IMR-90 (cell line): Measurements from ENCODE around the gene FEM1B. TPM values are rescaled to one million over a fixed set of nuclear protein-coding genes. Genes with fewer than 3 reads are reported as not detected.

Experiments
- ATAC-seq: fragments of 200-7000 bp; cut with Tn5 transposase; 2 replicates; pipeline ENCODE4 v1.9.1; 2020; ENCODE audit warnings: low read depth, mild to moderate bottlenecking, moderate library complexity
- BruUV-seq: library from RNA; stranded (reverse); fragments of 400-500 nt; replicated peaks from 2 replicates; lab custom pipeline; 2021; lab: Mats Ljungman, UMichigan
- CTCF ChIA-PET: fragments of 300-600 bp; formaldehyde crosslinking; extraction: SDS; loops from one replicate; lab custom pipeline; 2021; ENCODE audit warnings: antibody characterized with exemption; lab: Yijun Ruan, JAX
- POLR2A ChIA-PET: fragments of 300-600 bp; sonication (Branson Sonifier 250); formaldehyde crosslinking; loops from one replicate; lab custom pipeline; 2022; ENCODE audit warnings: antibody characterized with exemption; ENCODE audit not compliant: unreplicated experiment; lab: Charles Lee
- DNase-seq: peaks from one replicate; pipeline ENCODE4 v3.0.0; 2013
- H2AFZ ChIP-seq: replicated peaks from 2 replicates; pipeline ENCODE3; 2013; ENCODE audit warnings: low read length, mild to moderate bottlenecking; ENCODE audit not compliant: poor library complexity
- H2AK5ac ChIP-seq: 2 replicates; pipeline ENCODE4 v1.6.1; 2013; ENCODE audit warnings: low read depth, low read length, inconsistent platforms
- H2AK9ac ChIP-seq: replicated peaks from 2 replicates; pipeline ENCODE3; 2013; ENCODE audit warnings: mild to moderate bottlenecking, low read depth, low read length, moderate library complexity; ENCODE audit not compliant: poor library complexity
- H2BK120ac ChIP-seq: 2 replicates; pipeline ENCODE4 v1.6.1; 2013; ENCODE audit warnings: low read depth, low read length, inconsistent platforms
- H2BK15ac ChIP-seq: 3 replicates; pipeline ENCODE4 v1.6.1; 2013; ENCODE audit warnings: low read depth, low read length, inconsistent platforms
- H2BK20ac ChIP-seq: 2 replicates; pipeline ENCODE4 v1.6.1; 2013; ENCODE audit warnings: low read depth, mild to moderate bottlenecking, inconsistent platforms, low read length, moderate library complexity
- H2BK5ac ChIP-seq: 2 replicates; pipeline ENCODE4 v1.6.1; 2013; ENCODE audit warnings: mild to moderate bottlenecking, low read depth, low read length, inconsistent platforms; ENCODE audit not compliant: poor library complexity, severe bottlenecking
- H3K14ac ChIP-seq: replicated peaks from 2 replicates; pipeline ENCODE4 v1.6.1; 2013; ENCODE audit warnings: low read depth, low read length, inconsistent platforms
- H3K18ac ChIP-seq: 2 replicates; pipeline ENCODE4 v1.6.1; 2013; ENCODE audit warnings: low read depth, low read length, control low read depth
- H3K23ac ChIP-seq: 2 replicates; pipeline ENCODE4 v1.6.1; 2013; ENCODE audit warnings: low read depth, low read length, inconsistent platforms
- H3K27ac ChIP-seq: 2 replicates; pipeline ENCODE4 v1.5.1; 2013; ENCODE audit warnings: mild to moderate bottlenecking, control low read depth, low read length; ENCODE audit not compliant: insufficient read depth
- H3K27me3 ChIP-seq: 2 replicates; pipeline ENCODE4 v1.6.1; 2013; ENCODE audit warnings: low read length; ENCODE audit not compliant: control insufficient read depth, insufficient read depth
- H3K36me3 ChIP-seq: 2 replicates; pipeline ENCODE4 v1.6.1; 2013; ENCODE audit warnings: low read length, mixed read lengths; ENCODE audit not compliant: control insufficient read depth, insufficient read depth
- H3K4ac ChIP-seq: 2 replicates; pipeline ENCODE4 v1.6.1; 2013; ENCODE audit warnings: low read depth, low read length, inconsistent platforms
- H3K4me1 ChIP-seq: 2 replicates; pipeline ENCODE4 v1.6.1; 2013; ENCODE audit warnings: low read length, mixed read lengths; ENCODE audit not compliant: control insufficient read depth, insufficient read depth
- H3K4me2 ChIP-seq: 2 replicates; pipeline ENCODE4 v1.6.1; 2013; ENCODE audit warnings: low read depth, mild to moderate bottlenecking, control low read depth, low read length, moderate library complexity
- H3K4me3 ChIP-seq: 2 replicates; pipeline ENCODE4 v1.5.1; 2013; ENCODE audit warnings: low read depth, mild to moderate bottlenecking, control low read depth, low read length, moderate library complexity; ENCODE audit not compliant: insufficient read depth
- H3K56ac ChIP-seq: 2 replicates; pipeline ENCODE4 v1.6.1; 2013; ENCODE audit warnings: low read length, inconsistent platforms; ENCODE audit not compliant: insufficient read depth; ENCODE audit errors: extremely low read depth
- H3K79me1 ChIP-seq, 2 experiments: 2 replicates each; pipeline ENCODE4 v1.6.1; 2013; ENCODE audit warnings: low read length in 2 of 2, inconsistent platforms in 1 of 2, low read depth in 1 of 2
- H3K9ac ChIP-seq: 2 replicates; pipeline ENCODE4 v1.6.1; 2013; ENCODE audit warnings: low read depth, low read length, control low read depth
- H3K9me1 ChIP-seq: 2 replicates; pipeline ENCODE4 v1.6.1; 2013; ENCODE audit warnings: low read length, inconsistent platforms; ENCODE audit not compliant: insufficient read depth
- H3K9me3 ChIP-seq: 2 replicates; pipeline ENCODE4 v1.6.1; 2013; ENCODE audit warnings: low read length; ENCODE audit not compliant: control insufficient read depth, insufficient read depth
- H4K20me1 ChIP-seq: 2 replicates; pipeline ENCODE4 v1.6.1; 2013; ENCODE audit warnings: low read length, inconsistent platforms; ENCODE audit not compliant: insufficient read depth
- H4K5ac ChIP-seq: 2 replicates; pipeline ENCODE4 v1.6.1; 2013; ENCODE audit warnings: mild to moderate bottlenecking, low read depth, low read length, control low read depth
- H4K8ac ChIP-seq, 2 experiments: 2 replicates each; pipeline ENCODE4 v1.6.1; 2013; ENCODE audit warnings: low read depth in 2 of 2, low read length in 2 of 2, control low read depth in 1 of 2, inconsistent platforms in 1 of 2
- H4K91ac ChIP-seq: 2 replicates; pipeline ENCODE4 v1.6.1; 2013; ENCODE audit warnings: low read depth, low read length, inconsistent platforms; ENCODE audit not compliant: insufficient read depth
- CTCF ChIP-seq: conservative IDR thresholded peaks from 2 replicates; pipeline ENCODE4 v1.5.1; 2012; ENCODE audit warnings: mild to moderate bottlenecking, low read depth, low read length, improper control_type of control experiment
- WGBS, 2 experiments: methylation state at CpG; one replicate each; pipeline versions ENCODE4 v1.1.5 to v1.1.7; 2013; ENCODE audit warnings: missing lambda C conversion rate in 2 of 2; ENCODE audit not compliant: insufficient read length in 1 of 2; ENCODE audit errors: extremely low coverage in 2 of 2; 5-methylcytosine and 5-hydroxymethylcytosine counted together
- dilution Hi-C: fragments of 300-500 bp; cut with HindIII; formaldehyde crosslinking; loops from one replicate; pipeline ENCODE4 v1.14.3; 2018; ENCODE audit warnings: low sequenced_read_pairs; ENCODE audit not compliant: unreplicated experiment
- in situ Hi-C: fragments of 300-500 bp; cut with MboI; formaldehyde crosslinking; loops from 3 replicates; pipeline ENCODE4 v1.14.3; 2019; ENCODE audit warnings: low sequenced_read_pairs, inconsistent platforms, mixed read lengths
- intact Hi-C: fragments of 100-400 bp; cut with micrococcal nuclease; formaldehyde crosslinking; loops from 2 replicates; pipeline ENCODE4 v1.10.0; 2022
- polyA plus RNA-seq, 3 experiments: library from polyadenylated mRNA; depleted of rRNA; stranded (reverse); fragments of >200 nt; gene quantifications; 2 replicates each; pipeline ENCODE4 v1.2.3, GENCODE V29; 2012; ENCODE audit warnings: low replicate concordance in 1 of 3
- total RNA-seq: library from RNA; depleted of rRNA; stranded (reverse); fragments of >200 nt; gene quantifications from 2 replicates; pipeline ENCODE4 v1.2.3, GENCODE V29; 2012

Gene FEM1B
- total and polyA plus RNA-seq, 2 of the 4 experiments (the other 2 are of a cell fraction), result 16.9 to 51.4 TPM

- Histone ChIP-seq H3K4me1 (peaks cover 8% of the 10 kb centered on the region), H3K23ac (no peak overlapping the region), H3K79me1 (peaks cover 11 to 17% of the 10 kb centered on the region in 2 experiments), H3K4me2 (no peak overlapping the region), H3K9me3 (no peaks in the 10 kb centered on the region), H2AK5ac (no peak overlapping the region), H3K27me3 (no peaks in the 10 kb centered on the region), H3K4me3 (no peak overlapping the region), H3K27ac (no peak overlapping the region), H4K20me1 (peaks cover 7% of the 10 kb centered on the region; the same call in 1 of the 2 replicates), H3K4ac (no peak overlapping the region), H4K8ac (no peak overlapping the region), H2AFZ (no peak overlapping the region), H2BK15ac (no peak overlapping the region), H3K56ac (no peak overlapping the region), H3K14ac (no peak overlapping the region), H3K9ac (no peak overlapping the region), H3K18ac (no peak overlapping the region), H4K91ac (no peak overlapping the region), H3K9me1 (peaks cover 17% of the 10 kb centered on the region), H2BK20ac (no peak overlapping the region), H2BK120ac (no peak overlapping the region), H3K36me3 (no peaks in the 10 kb centered on the region), H2BK5ac (no peak overlapping the region), H2AK9ac (no peak overlapping the region), H4K5ac (no peak overlapping the region)
- dilution Hi-C loops (no loop called here), intact Hi-C loops (no loop called here), in situ Hi-C loops (no loop called here)
- no peak for TF ChIP-seq CTCF
- BruUV-seq, result no TSS peak
- ChIA-PET POLR2A (no interaction called here), CTCF (no interaction called here)
- WGBS, 2 experiments, result 62% methylated on average over 3 of the region's 6 CpGs; no CpG with 5 or more reads in 1 of the 2 experiments
- DNase-seq (no peak), ATAC-seq (no peak)
Observed at GRCh38 chr15:68232449-68232848, 45.1 kb upstream of the FEM1B start.
